Measurements from ENCODE around the gene LRFN2. TPM values are rescaled to one million over a fixed set of nuclear protein-coding genes. Genes with fewer than 3 reads are reported as not detected.

The LRFN2 gene
- total RNA-seq, 1 donor from 2014 or later, result 0.32 TPM

- H3K4me1 ChIP-seq (ENCODE audit: insufficient read depth, low read length), result no peaks in the 10 kb centered on the region
- H2AFZ ChIP-seq (ENCODE audit: low read depth, low read length), result no peak overlapping the region
- no peaks in the 10 kb centered on the region for H4K20me1 ChIP-seq (ENCODE audit: insufficient read depth, low read length)
- H3K27ac Mint-ChIP-seq (ENCODE audit: unreplicated experiment), result no peak overlapping the region
- no peaks in the 10 kb centered on the region for H3K79me2 ChIP-seq (ENCODE audit: insufficient read depth, low read length)
- H3K27me3 Mint-ChIP-seq (ENCODE audit: low read depth, unreplicated experiment), result peaks cover 5% of the 10 kb centered on the region
- no peak overlapping the region for H3K9ac ChIP-seq (ENCODE audit: low read length)
- no peaks in the 10 kb centered on the region for H3K36me3 ChIP-seq (ENCODE audit: insufficient read depth, low read length)
- H3K36me3 Mint-ChIP-seq (ENCODE audit: low read depth, unreplicated experiment), result no peaks in the 10 kb centered on the region
- no peaks in the 10 kb centered on the region for H3K9me3 ChIP-seq (ENCODE audit: insufficient read depth, low read depth, low read length)
- FAIRE-seq (no peak), DNase-seq (ENCODE audit: low read depth) (no peak)
- no peak overlapping the region for H3K4me3 Mint-ChIP-seq (ENCODE audit: unreplicated experiment)
- peaks cover 2% of the 10 kb centered on the region for H3K9me3 Mint-ChIP-seq (ENCODE audit: unreplicated experiment)
- H3K4me1 Mint-ChIP-seq (ENCODE audit: low read depth, unreplicated experiment), result peaks cover 3% of the 10 kb centered on the region
- no peak overlapping the region for H3K27ac ChIP-seq (ENCODE audit: low read depth, low read length)
- TF ChIP-seq, protein P1, sequence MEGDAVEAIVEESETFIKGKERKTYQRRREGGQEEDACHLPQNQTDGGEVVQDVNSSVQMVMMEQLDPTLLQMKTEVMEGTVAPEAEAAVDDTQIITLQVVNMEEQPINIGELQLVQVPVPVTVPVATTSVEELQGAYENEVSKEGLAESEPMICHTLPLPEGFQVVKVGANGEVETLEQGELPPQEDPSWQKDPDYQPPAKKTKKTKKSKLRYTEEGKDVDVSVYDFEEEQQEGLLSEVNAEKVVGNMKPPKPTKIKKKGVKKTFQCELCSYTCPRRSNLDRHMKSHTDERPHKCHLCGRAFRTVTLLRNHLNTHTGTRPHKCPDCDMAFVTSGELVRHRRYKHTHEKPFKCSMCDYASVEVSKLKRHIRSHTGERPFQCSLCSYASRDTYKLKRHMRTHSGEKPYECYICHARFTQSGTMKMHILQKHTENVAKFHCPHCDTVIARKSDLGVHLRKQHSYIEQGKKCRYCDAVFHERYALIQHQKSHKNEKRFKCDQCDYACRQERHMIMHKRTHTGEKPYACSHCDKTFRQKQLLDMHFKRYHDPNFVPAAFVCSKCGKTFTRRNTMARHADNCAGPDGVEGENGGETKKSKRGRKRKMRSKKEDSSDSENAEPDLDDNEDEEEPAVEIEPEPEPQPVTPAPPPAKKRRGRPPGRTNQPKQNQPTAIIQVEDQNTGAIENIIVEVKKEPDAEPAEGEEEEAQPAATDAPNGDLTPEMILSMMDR (IDR thresholded peaks at IDR 0.05; ENCODE audit: insufficient read depth, low read depth, low read length), result no peak
- no peak for TF ChIP-seq EZH2 (IDR thresholded peaks at IDR 0.05; ENCODE audit: insufficient read depth, low read length)
- H3K4me3 ChIP-seq (ENCODE audit: insufficient read depth, low read depth, low read length), result no peak overlapping the region
- H3K4me2 ChIP-seq (ENCODE audit: low read length), result no peak overlapping the region
- no peaks in the 10 kb centered on the region for H3K27me3 ChIP-seq (ENCODE audit: insufficient read depth, low read length)
Measured at GRCh38 chr6:40376113-40376650, 211.0 kb downstream of the LRFN2 start.

GRCh38 chr6:40373267-40373666 is 213.9 kb downstream of the LRFN2 start:
- Mint-ChIP-seq H3K9me3 (ENCODE audit: unreplicated experiment) (peaks cover 2% of the 10 kb centered on the region), H3K27ac (ENCODE audit: unreplicated experiment) (no peak overlapping the region), H3K36me3 (ENCODE audit: low read depth, unreplicated experiment) (no peaks in the 10 kb centered on the region), H3K4me1 (ENCODE audit: low read depth, unreplicated experiment) (peaks cover 4% of the 10 kb centered on the region), H3K4me3 (ENCODE audit: unreplicated experiment) (no peak overlapping the region), H3K27me3 (ENCODE audit: low read depth, unreplicated experiment) (no peaks in the 10 kb centered on the region)
- H3K4me1 ChIP-seq (ENCODE audit: insufficient read depth, low read length), result no peaks in the 10 kb centered on the region
- no peak overlapping the region for H2AFZ ChIP-seq (ENCODE audit: low read depth, low read length)
- H3K4me3 ChIP-seq (ENCODE audit: insufficient read depth, low read depth, low read length), result no peak overlapping the region
- DNase-seq (ENCODE audit: low read depth) (no peak), FAIRE-seq (no peak)
- TF ChIP-seq, protein P1 (IDR thresholded peaks at IDR 0.05; ENCODE audit: insufficient read depth, low read depth, low read length), result no peak
- TF ChIP-seq EZH2 (IDR thresholded peaks at IDR 0.05; ENCODE audit: insufficient read depth, low read length), result no peak
- no peaks in the 10 kb centered on the region for H3K9me3 ChIP-seq (ENCODE audit: insufficient read depth, low read depth, low read length)
- no peaks in the 10 kb centered on the region for H4K20me1 ChIP-seq (ENCODE audit: insufficient read depth, low read length)
- no peak overlapping the region for H3K9ac ChIP-seq (ENCODE audit: low read length)
- H3K27me3 ChIP-seq (ENCODE audit: insufficient read depth, low read length), result no peaks in the 10 kb centered on the region
- no peak overlapping the region for H3K4me2 ChIP-seq (ENCODE audit: low read length)
- no peaks in the 10 kb centered on the region for H3K79me2 ChIP-seq (ENCODE audit: insufficient read depth, low read length)
- H3K27ac ChIP-seq (ENCODE audit: low read depth, low read length), result no peak overlapping the region
- no peaks in the 10 kb centered on the region for H3K36me3 ChIP-seq (ENCODE audit: insufficient read depth, low read length)

GRCh38 chr6:40371621-40372020 is 215.5 kb downstream of the LRFN2 start:
- no peaks in the 10 kb centered on the region for H3K9me3 Mint-ChIP-seq (ENCODE audit: unreplicated experiment)
- H3K4me2 ChIP-seq (ENCODE audit: low read length), result no peak overlapping the region
- H3K27ac Mint-ChIP-seq (ENCODE audit: unreplicated experiment), result no peak overlapping the region
- FAIRE-seq (no peak), DNase-seq (ENCODE audit: low read depth) (no peak)
- H4K20me1 ChIP-seq (ENCODE audit: insufficient read depth, low read length), result no peaks in the 10 kb centered on the region
- no peak overlapping the region for H3K4me3 ChIP-seq (ENCODE audit: insufficient read depth, low read depth, low read length)
- peaks cover 4% of the 10 kb centered on the region for H3K4me1 Mint-ChIP-seq (ENCODE audit: low read depth, unreplicated experiment)
- H2AFZ ChIP-seq (ENCODE audit: low read depth, low read length), result no peak overlapping the region
- no peak for TF ChIP-seq EZH2 (IDR thresholded peaks at IDR 0.05; ENCODE audit: insufficient read depth, low read length)
- no peaks in the 10 kb centered on the region for H3K36me3 ChIP-seq (ENCODE audit: insufficient read depth, low read length)
- H3K4me1 ChIP-seq (ENCODE audit: insufficient read depth, low read length), result no peaks in the 10 kb centered on the region
- no peaks in the 10 kb centered on the region for H3K27me3 ChIP-seq (ENCODE audit: insufficient read depth, low read length)
- H3K27me3 Mint-ChIP-seq (ENCODE audit: low read depth, unreplicated experiment), result no peaks in the 10 kb centered on the region
- no peak overlapping the region for H3K9ac ChIP-seq (ENCODE audit: low read length)
- H3K27ac ChIP-seq (ENCODE audit: low read depth, low read length), result no peak overlapping the region
- H3K36me3 Mint-ChIP-seq (ENCODE audit: low read depth, unreplicated experiment), result no peaks in the 10 kb centered on the region
- H3K9me3 ChIP-seq (ENCODE audit: insufficient read depth, low read depth, low read length), result no peaks in the 10 kb centered on the region
- no peak overlapping the region for H3K4me3 Mint-ChIP-seq (ENCODE audit: unreplicated experiment)
- no peaks in the 10 kb centered on the region for H3K79me2 ChIP-seq (ENCODE audit: insufficient read depth, low read length)

All from astrocyte (in vitro differentiated cells and primary cell).